ENCODE measurements around the gene C2. TPM values are rescaled to one million over a fixed set of nuclear protein-coding genes. Genes with fewer than 3 reads are reported as not detected.

C2 gene
- total RNA-seq (1 to 10 TPM; 5.1 to 6.3 TPM), polyA plus RNA-seq (ENCODE audit: insufficient read depth, low read depth, low replicate concordance) (24.8 TPM)
- long read RNA-seq, donor 1: 0 reads
- long read RNA-seq, donor 2, partial matches to known transcripts: 0 of 1 reads
- long read RNA-seq, donor 2, other reads (novel, unspliced or antisense): 0 of 1 reads

- intact Hi-C loops (cut with DNase I; ENCODE audit: low total_unique reads): no loop called here
- H3K4me3 ChIP-seq: no peak within 1 kb of the TSS
Observed at GRCh38 chr6:31927242-31927862, at the start of gene C2. Gene C2, plus strand, starts transcription at chr6:31927717. Its CDS starts 36 bp downstream, at chr6:31927753.

GRCh38 chr6:31878222-31878621 lies 49.3 kb upstream of the C2 start:
- no peaks in the 10 kb centered on the region for H3K9me3 ChIP-seq
- H3K4me1 ChIP-seq: no peaks in the 10 kb centered on the region
- WGBS, 2 donors: 78 to 89% methylated on average over 3 of the region's 3 CpGs
- no peak overlapping the region for H3K27ac ChIP-seq
- DNase-seq: no peak
- TF ChIP-seq CTCF (IDR thresholded peaks at IDR 0.05): no peak
- TF ChIP-seq POLR2A (IDR thresholded peaks at IDR 0.05): no peak
- H3K4me3 ChIP-seq: no peak overlapping the region
- intact Hi-C loops (cut with DNase I; ENCODE audit: low total_unique reads): no loop called here
- H3K36me3 ChIP-seq (ENCODE audit: low read depth, missing control alignments): no peaks in the 10 kb centered on the region
- H3K27me3 ChIP-seq: no peaks in the 10 kb centered on the region

More at GRCh38 chr6:31927242-31927862, at the start of gene C2:
- 57 to 70% methylated on average over 11 of the region's 11 CpGs for WGBS, 2 donors
- Histone ChIP-seq H3K9me3 (no peaks in the 10 kb centered on the region), H3K27me3 (no peaks in the 10 kb centered on the region), H3K27ac (no peak within 1 kb of the TSS), H3K4me1 (no peaks in the 10 kb centered on the region), H3K36me3 (ENCODE audit: low read depth, missing control alignments) (no peaks in the 10 kb centered on the region)
- no peak for DNase-seq
- TF ChIP-seq POLR2A (IDR thresholded peaks at IDR 0.05) (no peak), CTCF (IDR thresholded peaks at IDR 0.05) (no peak)

- intact Hi-C loops (cut with DNase I; ENCODE audit: low total_unique reads): no loop called here
- Histone ChIP-seq H3K36me3 (ENCODE audit: low read depth, missing control alignments) (no peaks in the 10 kb centered on the region), H3K27me3 (no peaks in the 10 kb centered on the region), H3K4me3 (no peak within 1 kb of the TSS), H3K4me1 (no peaks in the 10 kb centered on the region), H3K27ac (no peak within 1 kb of the TSS), H3K9me3 (no peaks in the 10 kb centered on the region)
- TF ChIP-seq POLR2A (IDR thresholded peaks at IDR 0.05) (no peak), CTCF (IDR thresholded peaks at IDR 0.05) (no peak)
- DNase-seq: no peak
- WGBS, 2 donors: 72 to 77% methylated on average over 13 to 18 of the region's 18 CpGs
Observed at GRCh38 chr6:31878726-31879125, 48.8 kb upstream of the C2 start, which contains the start of gene SLC44A4. Gene SLC44A4, minus strand, starts transcription at chr6:31878997. Its CDS starts 17 bp downstream, at chr6:31878980.

- WGBS, 2 donors: 77 to 89% methylated on average over 13 of the region's 13 CpGs
- no peaks in the 10 kb centered on the region for H3K27me3 ChIP-seq
- H3K27ac ChIP-seq: no peak overlapping the region
- no peaks in the 10 kb centered on the region for H3K9me3 ChIP-seq
- intact Hi-C loops (cut with DNase I; ENCODE audit: low total_unique reads): no loop called here
- H3K4me3 ChIP-seq: no peak overlapping the region
- no peaks in the 10 kb centered on the region for H3K36me3 ChIP-seq (ENCODE audit: low read depth, missing control alignments)
- TF ChIP-seq CTCF (IDR thresholded peaks at IDR 0.05) (no peak), POLR2A (IDR thresholded peaks at IDR 0.05) (no peak)
- H3K4me1 ChIP-seq: no peaks in the 10 kb centered on the region
- no peak for DNase-seq
Observed at GRCh38 chr6:31879143-31879542, 48.4 kb upstream of the C2 start.

GRCh38 chr6:31879901-31880300 lies 47.6 kb upstream of the C2 start:
- H3K27ac ChIP-seq: no peak overlapping the region
- no peak for DNase-seq
- intact Hi-C loops (cut with DNase I; ENCODE audit: low total_unique reads): no loop called here
- no peaks in the 10 kb centered on the region for H3K27me3 ChIP-seq
- no peaks in the 10 kb centered on the region for H3K9me3 ChIP-seq
- no peaks in the 10 kb centered on the region for H3K4me1 ChIP-seq
- TF ChIP-seq CTCF (IDR thresholded peaks at IDR 0.05): no peak
- no peak for TF ChIP-seq POLR2A (IDR thresholded peaks at IDR 0.05)
- H3K4me3 ChIP-seq: no peak overlapping the region
- H3K36me3 ChIP-seq (ENCODE audit: low read depth, missing control alignments): no peaks in the 10 kb centered on the region
- WGBS, 2 donors: 68 to 80% methylated on average over 9 to 10 of the region's 10 CpGs
